HCT116 (cell line): ENCODE measurements around the gene RNGTT. TPM values are rescaled to one million over a fixed set of nuclear protein-coding genes. Genes with fewer than 3 reads are reported as not detected.

ENCODE experiments used
- ATAC-seq: fragments of 200-7000 bp; cut with Tn5 transposase; 2 replicates; pipeline ENCODE4 v1.9.1; 2020; ENCODE audit warnings: mild to moderate bottlenecking, moderate library complexity
- BruUV-seq: library from RNA; stranded (reverse); fragments of 400-500 nt; replicated peaks from 2 replicates; lab custom pipeline; 2021; lab: Mats Ljungman, UMichigan
- CTCF ChIA-PET: fragments of 300-600 bp; sonication (Branson Sonifier 250); formaldehyde crosslinking; loops from one replicate; lab custom pipeline; 2021; ENCODE audit warnings: antibody characterized with exemption; lab: Charles Lee
- POLR2A ChIA-PET: fragments of 300-600, 350-600 bp; sonication (Branson Sonifier 250); formaldehyde crosslinking; loops from one replicate; lab custom pipeline; 2021; ENCODE audit warnings: antibody characterized with exemption; lab: Charles Lee
- RAD21 ChIA-PET, 2 experiments: fragments of 300-600 bp; sonication (Branson Sonifier 250); formaldehyde crosslinking; loops; one replicate each; lab custom pipeline; 2023; ENCODE audit warnings: low total read pairs in 2 of 2; ENCODE audit not compliant: uncharacterized antibody in 2 of 2, unreplicated experiment in 2 of 2, low non-redundant PET in 1 of 2; lab: Charles Lee
- DNase-seq: peaks from one replicate; pipeline ENCODE4 v3.0.0-alpha.2; 2010; ENCODE audit warnings: low read depth, low spot score
- H2AFZ ChIP-seq: fragments of 200-600 bp; shearing (Covaris generic), sonication (generic); 2 replicates; pipeline ENCODE4 v1.6.1; 2017; ENCODE audit warnings: low read depth, mixed run types, mixed read lengths, antibody characterized with exemption, low read length; ENCODE audit not compliant: poor library complexity, severe bottlenecking
- H3K27ac ChIP-seq: 2 replicates; pipeline ENCODE4 v1.5.1; 2012; ENCODE audit warnings: low read depth, low read length
- H3K27me3 ChIP-seq: fragments of 200-600 bp; sonication (generic); 2 replicates; pipeline ENCODE4 v1.6.1; 2016; ENCODE audit warnings: mixed run types, low read length, mixed read lengths; ENCODE audit not compliant: insufficient read depth
- H3K36me3 ChIP-seq, 2 experiments: fragments of 200-500 bp in 1 of 2; fragments of 200-600 bp in 1 of 2; sonication (Bioruptor generic) in 1 of 2; sonication (generic) in 1 of 2; 2 replicates each; pipeline versions ENCODE4 v1.5.1 to v1.6.1; 2014 to 2016; ENCODE audit warnings: low read length in 2 of 2, inconsistent platforms in 1 of 2, mixed read lengths in 1 of 2, mixed run types in 1 of 2; ENCODE audit not compliant: insufficient read depth in 2 of 2, control insufficient read depth in 1 of 2
- H3K4me1 ChIP-seq, 2 experiments: fragments of 200-600 bp in 1 of 2; sonication (generic) in 1 of 2; 2 replicates each; pipeline versions ENCODE4 v1.5.1 to v1.6.1; 2012 to 2017; ENCODE audit warnings: low read length in 2 of 2, inconsistent platforms in 1 of 2, mild to moderate bottlenecking in 1 of 2, mixed read lengths in 1 of 2, mixed run types in 1 of 2, moderate library complexity in 1 of 2; ENCODE audit not compliant: insufficient read depth in 2 of 2, control insufficient read depth in 1 of 2
- H3K4me2 ChIP-seq: fragments of 200-600 bp; sonication (generic); 2 replicates; pipeline ENCODE4 v1.6.1; 2017; ENCODE audit warnings: mixed run types, low read length, mixed read lengths
- H3K4me3 ChIP-seq, 2 experiments: fragments of 200-600 bp in 1 of 2; sonication (generic) in 1 of 2; replicated peaks in 1 of 2; 2 replicates each; pipeline ENCODE4 v1.5.1; 2011 to 2016; ENCODE audit warnings: low read length in 2 of 2, control low read depth in 1 of 2, low read depth in 1 of 2, mild to moderate bottlenecking in 1 of 2, mixed read lengths in 1 of 2, mixed run types in 1 of 2
- H3K79me2 ChIP-seq: fragments of 200-600 bp; sonication (generic); 2 replicates; pipeline ENCODE4 v1.6.1; 2017; ENCODE audit warnings: mild to moderate bottlenecking, mixed run types, low read length, moderate library complexity, mixed read lengths; ENCODE audit not compliant: insufficient read depth
- H3K9ac ChIP-seq: fragments of 200-600 bp; sonication (generic); 2 replicates; pipeline ENCODE4 v1.6.1; 2016; ENCODE audit warnings: low read length, mixed read lengths
- H3K9me2 ChIP-seq: fragments of 200-600 bp; sonication (generic), shearing (Covaris generic); 2 replicates; pipeline ENCODE4 v1.6.1; 2017; ENCODE audit warnings: mixed run types, mild to moderate bottlenecking, moderate library complexity; ENCODE audit not compliant: insufficient read depth
- H3K9me3 ChIP-seq, 2 experiments: fragments of 200-500 bp in 1 of 2; fragments of 200-600 bp in 1 of 2; sonication (Bioruptor generic) in 1 of 2; sonication (generic) in 1 of 2; 2 replicates each; pipeline ENCODE4 v1.6.1; 2014 to 2017; ENCODE audit warnings: low read length in 2 of 2, mixed read lengths in 2 of 2, inconsistent platforms in 1 of 2, low read depth in 1 of 2, mild to moderate bottlenecking in 1 of 2, mixed run types in 1 of 2, moderate library complexity in 1 of 2; ENCODE audit not compliant: control insufficient read depth in 1 of 2, insufficient read depth in 1 of 2
- H4K20me1 ChIP-seq: fragments of 200-600 bp; sonication (generic), shearing (Covaris generic); 2 replicates; pipeline ENCODE4 v1.6.1; 2017; ENCODE audit warnings: mixed run types, mild to moderate bottlenecking, moderate library complexity; ENCODE audit not compliant: insufficient read depth
- ATF3 ChIP-seq: IDR thresholded peaks from 2 replicates; pipeline ENCODE4 v1.6.1; 2012
- CBX3 ChIP-seq: IDR thresholded peaks from 2 replicates; pipeline ENCODE4 v1.6.1; 2012; ENCODE audit warnings: low read depth
- CEBPB ChIP-seq: IDR thresholded peaks from 2 replicates; pipeline ENCODE4 v1.6.1; 2012; ENCODE audit warnings: low read depth
- ELF1 ChIP-seq: IDR thresholded peaks from 2 replicates; pipeline ENCODE4 v1.6.1; 2012; ENCODE audit warnings: low read depth, borderline replicate concordance
- EZH2 ChIP-seq: fragments of 200-600 bp; sonication (generic); IDR thresholded peaks from 2 replicates; pipeline ENCODE4 v1.6.1; 2017; ENCODE audit warnings: antibody characterized with exemption, mixed run types
- EZH2phosphoT487 ChIP-seq: fragments of 200-600 bp; IDR thresholded peaks from 2 replicates; pipeline ENCODE4 v1.6.1; 2018; ENCODE audit warnings: antibody characterized with exemption, borderline replicate concordance
- JUND ChIP-seq: IDR thresholded peaks from 2 replicates; pipeline ENCODE4 v1.6.1; 2012
- MAX ChIP-seq: IDR thresholded peaks from 2 replicates; pipeline ENCODE4 v1.6.1; 2012
- POLR2AphosphoS5 ChIP-seq: IDR thresholded peaks from 2 replicates; pipeline ENCODE4 v1.6.1; 2011; ENCODE audit warnings: mild to moderate bottlenecking, low read depth, low read length, moderate library complexity
- RAD21 ChIP-seq: IDR thresholded peaks from 2 replicates; pipeline ENCODE4 v1.6.1; 2012; ENCODE audit warnings: low read depth, mild to moderate bottlenecking
- SIN3A ChIP-seq: IDR thresholded peaks from 2 replicates; pipeline ENCODE4 v1.6.1; 2012; ENCODE audit warnings: low read depth
- SP1 ChIP-seq: IDR thresholded peaks from 2 replicates; pipeline ENCODE4 v1.6.1; 2012; ENCODE audit warnings: low read depth
- TCF7L2 ChIP-seq: IDR thresholded peaks from 2 replicates; pipeline ENCODE4 v1.7.0; 2011; ENCODE audit warnings: borderline replicate concordance, inconsistent platforms; ENCODE audit not compliant: insufficient read depth, insufficient read length; ENCODE audit errors: extremely low read depth
- ZBTB33 ChIP-seq: IDR thresholded peaks from 2 replicates; pipeline ENCODE4 v1.6.1; 2011; ENCODE audit warnings: mild to moderate bottlenecking, low read length, moderate library complexity; ENCODE audit not compliant: insufficient replicate concordance; ENCODE audit errors: extremely low read depth
- ZFX ChIP-seq: fragments of 450-650 bp; IDR thresholded peaks from 2 replicates; pipeline ENCODE4 v1.6.1; 2017
- ZNF274 ChIP-seq: fragments of 200-500 bp; sonication (Bioruptor generic); IDR thresholded peaks from 2 replicates; pipeline ENCODE4 v1.6.1; 2014; ENCODE audit warnings: mild to moderate bottlenecking, low read depth, low read length, inconsistent platforms
- intact Hi-C: fragments of 100-400 bp; cut with micrococcal nuclease; formaldehyde crosslinking; loops from 2 replicates; pipeline ENCODE4 v1.10.0; 2022
- total RNA-seq: library from RNA; stranded (reverse); gene quantifications from one replicate; pipeline ENCODE4 v1.2.1, GENCODE V29; 2021; ENCODE audit not compliant: unreplicated experiment

Gene RNGTT
- total RNA-seq, 1 experiment from 2014 or later: 23.0 TPM

- TF ChIP-seq POLR2AphosphoS5: no peak
- no peak for TF ChIP-seq TCF7L2
- TF ChIP-seq SP1: no peak
- TF ChIP-seq RAD21: no peak
- TF ChIP-seq ATF3: no peak
- TF ChIP-seq JUND: no peak
- TF ChIP-seq, all 23 proteins: peak for 0
Measured at GRCh38 chr6:88704980-88705379, 258.4 kb downstream of the RNGTT start (continued).

GRCh38 chr6:88702956-88703556, 260.4 kb downstream of the RNGTT start:
- no peak overlapping the region for H3K27ac ChIP-seq
- H3K4me3 ChIP-seq: no peak overlapping the region
- H2AFZ ChIP-seq: no peak overlapping the region
- TF ChIP-seq SIN3A: no peak
- no peak for TF ChIP-seq EZH2phosphoT487
- TF ChIP-seq ATF3: no peak
- TF ChIP-seq ELF1: no peak
- no peak for TF ChIP-seq ZBTB33
- no peak for TF ChIP-seq ZFX
- TF ChIP-seq CBX3: no peak
- no peak for TF ChIP-seq SP1
- TF ChIP-seq ZNF274: no peak
- no peak for TF ChIP-seq EZH2
- TF ChIP-seq CEBPB: no peak
- no peak for TF ChIP-seq MAX
- POLR2A ChIA-PET: no interaction called here
- no TSS peak for BruUV-seq
- CTCF ChIA-PET: no interaction called here
- H3K79me2 ChIP-seq: no peaks in the 10 kb centered on the region
- no peaks in the 10 kb centered on the region for H4K20me1 ChIP-seq
- H3K9ac ChIP-seq: no peak overlapping the region
- DNase-seq (no peak), ATAC-seq (no peak)
- H3K9me2 ChIP-seq: no peaks in the 10 kb centered on the region
- no peaks in the 10 kb centered on the region for H3K36me3 ChIP-seq
- H3K27me3 ChIP-seq: no peaks in the 10 kb centered on the region
- H3K4me2 ChIP-seq: no peak overlapping the region
- intact Hi-C loops: no loop called here
- RAD21 ChIA-PET: no interaction called here
- no peaks in the 10 kb centered on the region for H3K4me1 ChIP-seq
- no peaks in the 10 kb centered on the region for H3K9me3 ChIP-seq
